ENCODE results near the gene TMPRSS2.
"Not testable (repeated sequence)": the region's sequence is repeated elsewhere in the genome, so short reads cannot be mapped to it uniquely, and the experiment has no call there.

Gene TMPRSS2

GRCh38 chr21:41419921-41420862 lies 87.8 kb downstream of the TMPRSS2 start:
- TF ChIP-seq CTCF (IDR thresholded peaks at IDR 0.05; ENCODE audit: low read depth, low read length): no peak
- H3K4me3 ChIP-seq (ENCODE audit: low read depth, low read length): peak overlapping the region; percentile 71

GRCh38 chr21:41418956-41419680 lies 88.8 kb downstream of the TMPRSS2 start:
- no peak for TF ChIP-seq CTCF (IDR thresholded peaks at IDR 0.05; ENCODE audit: low read depth, low read length)
- H3K4me3 ChIP-seq (ENCODE audit: low read depth, low read length): no peak overlapping the region

- TF ChIP-seq CTCF (IDR thresholded peaks at IDR 0.05; ENCODE audit: low read depth, low read length): no peak
- no peak overlapping the region for H3K4me3 ChIP-seq (ENCODE audit: low read depth, low read length)
These were observed 89.6 kb downstream of the TMPRSS2 start for GRCh38 chr21:41418393-41418792.

GRCh38 chr21:41417505-41417904 lies 90.5 kb downstream of the TMPRSS2 start:
- not testable (repeated sequence) for H3K4me3 ChIP-seq (ENCODE audit: low read depth, low read length)

All from WI38 (cell line).